K562 (cell line): ENCODE data around the gene ATP1A3. TPM values are rescaled to one million over a fixed set of nuclear protein-coding genes. Genes with fewer than 3 reads are reported as not detected.

Source experiments
- ARHGAP35 ChIP-seq: fragments of 450-650 bp; IDR thresholded peaks from 2 replicates; pipeline ENCODE4 v1.6.1; 2018; ENCODE audit not compliant: partially characterized antibody
- ATF2 ChIP-seq: sonication (generic); formaldehyde crosslinking; IDR thresholded peaks from 2 replicates; pipeline ENCODE4 v1.8.1; 2022; ENCODE audit warnings: missing genetic modification reagents
- CREB3 ChIP-seq: fragments of 450-650 bp; conservative IDR thresholded peaks from 2 replicates; pipeline ENCODE4 v1.6.1; 2016; ENCODE audit warnings: missing genetic modification characterization, low read depth, mild to moderate bottlenecking, missing compliant biosample characterization, moderate library complexity
- CREB3L1 ChIP-seq: fragments of 450-650 bp; IDR thresholded peaks from 2 replicates; pipeline ENCODE4 v1.6.1; 2014; ENCODE audit warnings: low read depth, mild to moderate bottlenecking, moderate library complexity, borderline replicate concordance
- CREM ChIP-seq: IDR thresholded peaks from 2 replicates; pipeline ENCODE4 v1.6.1; 2014; ENCODE audit warnings: antibody characterized with exemption, low read depth
- GTF2A2 ChIP-seq: IDR thresholded peaks from 2 replicates; pipeline ENCODE4 v1.6.1; 2016; ENCODE audit warnings: mild to moderate bottlenecking, missing genetic modification characterization, missing compliant biosample characterization
- KDM1A ChIP-seq, 2 experiments: fragments of 450-650 bp; IDR thresholded peaks; 2 replicates each; pipeline ENCODE4 v1.6.1; 2016; ENCODE audit warnings: mild to moderate bottlenecking in 2 of 2
- LARP7 ChIP-seq: fragments of 450-650 bp; IDR thresholded peaks from 2 replicates; pipeline ENCODE4 v1.6.1; 2016
- NCOR1 ChIP-seq: fragments of 450-650 bp; IDR thresholded peaks from 2 replicates; pipeline ENCODE4 v1.6.1; 2016; ENCODE audit warnings: mild to moderate bottlenecking, moderate library complexity
- NRF1 ChIP-seq, 2 experiments: fragments of 450-650 bp; IDR thresholded peaks in 1 of 2; conservative IDR thresholded peaks in 1 of 2; 2 replicates each; pipeline ENCODE4 v1.6.1; 2014; ENCODE audit warnings: mild to moderate bottlenecking in 2 of 2
- PML ChIP-seq: IDR thresholded peaks from 2 replicates; pipeline ENCODE4 v1.6.1; 2012; ENCODE audit warnings: low read length, inconsistent platforms
- REST ChIP-seq, 2 experiments: fragments of 450-650 bp; formaldehyde crosslinking in 1 of 2; IDR thresholded peaks; 2 replicates each; pipeline versions ENCODE4 v1.4.0 to v1.6.1; 2014 to 2020; ENCODE audit warnings: mild to moderate bottlenecking in 2 of 2, borderline replicate concordance in 1 of 2, low read depth in 1 of 2
- SMARCA5 ChIP-seq: fragments of 450-650 bp; IDR thresholded peaks from 2 replicates; pipeline ENCODE4 v1.6.1; 2016
- ZNF224 ChIP-seq: sonication (generic); formaldehyde crosslinking; IDR thresholded peaks from 2 replicates; pipeline ENCODE4 v1.8.0; 2022; ENCODE audit warnings: mild to moderate bottlenecking, missing genetic modification reagents
- ZNF75A ChIP-seq: fragments of 450-650 bp; formaldehyde crosslinking; IDR thresholded peaks from 2 replicates; pipeline ENCODE4 v1.4.0; 2020; ENCODE audit warnings: mild to moderate bottlenecking
- polyA plus RNA-seq, 8 experiments: library from polyadenylated mRNA; depleted of rRNA in 4 of 8; stranded (reverse) in 5 of 8; unstranded in 3 of 8; fragments of >200 nt; fragmentation: Nextera tagmentation in 2 of 8; fragmentation: Illumina TruSeq in 1 of 8; extraction: Ambion mirVana in 2 of 8; extraction: Trizol in 1 of 8; gene quantifications; 2 replicates each; pipeline versions ENCODE4 v1.2.1 to v1.2.3, GENCODE V29; 2011 to 2014; ENCODE audit warnings: inconsistent platforms in 1 of 8, missing spikeins in 1 of 8
- total RNA-seq, 7 experiments: library from RNA; depleted of rRNA in 6 of 7; stranded (reverse); fragments of >200 nt in 6 of 7; fragmentation: Illumina TruSeq in 2 of 7; extraction: Trizol in 2 of 7; gene quantifications; 2 replicates each; pipeline versions ENCODE4 v1.2.1 to v1.2.3, GENCODE V29; 2011 to 2021; ENCODE audit warnings: low replicate concordance in 1 of 7

ATP1A3 gene
- total and polyA plus RNA-seq, 9 of the 15 experiments (the other 6 are each of a cell fraction or from before 2014, with no cell fraction given) = 0.03 to 1.0 (median 0.17) TPM; not detected in 3

GRCh38 chr19:41928754-41929535, 65.1 kb downstream of the ATP1A3 start (continued):
- TF ChIP-seq ATF2 (CRISPR knock-in tag) (no peak), CREB3L1 (peak; percentile 47; the same call in 1 of the 2 replicates), ARHGAP35 (peak; percentile 41), GTF2A2 (tag) (no peak), CREM (peak; percentile 35; the same call in 1 of the 2 replicates), LARP7 (peak; percentile 95), KDM1A (IDR thresholded peaks at IDR 0.05) (peak in 1 of 2 experiments; percentile 97; a peak in 2 of 4 replicates), NRF1 (conservative IDR thresholded peaks at IDR 0.05 in 1 of 2, IDR thresholded peaks at IDR 0.05 in 1 of 2) (peak; percentile 31 to 54; a peak in 1 of 4 replicates), REST (IDR thresholded peaks at IDR 0.05; ENCODE audit: borderline replicate concordance) (no peak), REST (CRISPR knock-in tag; IDR thresholded peaks at IDR 0.05; ENCODE audit: low read depth) (0 out of 2 replicates have a peak, but pooled peaks have one; percentile 24), ZNF224 (CRISPR knock-in tag) (peak; percentile 63; the same call in 1 of the 2 replicates), NCOR1 (0 out of 2 replicates have a peak, but pooled peaks have one; percentile 35), PML (no peak; the same call in 1 of the 2 replicates), ZNF75A (CRISPR knock-in tag) (no peak), SMARCA5 (peak; percentile 90), CREB3 (tag) (no peak)
